GM19324 (cell line): ENCODE results near the gene RNF8.
"Not testable (repeated sequence)": the region's sequence is repeated elsewhere in the genome, so short reads cannot be mapped to it uniquely, and the experiment has no call there.

Experiments used
- ATAC-seq: cut with Tn5 transposase; IDR thresholded peaks from one replicate; pipeline ENCODE4 v1.9.1; 2021; ENCODE audit warnings: mild to moderate bottlenecking, moderate library complexity; ENCODE audit not compliant: unreplicated experiment, low FRiP score

Gene RNF8

DNA sequence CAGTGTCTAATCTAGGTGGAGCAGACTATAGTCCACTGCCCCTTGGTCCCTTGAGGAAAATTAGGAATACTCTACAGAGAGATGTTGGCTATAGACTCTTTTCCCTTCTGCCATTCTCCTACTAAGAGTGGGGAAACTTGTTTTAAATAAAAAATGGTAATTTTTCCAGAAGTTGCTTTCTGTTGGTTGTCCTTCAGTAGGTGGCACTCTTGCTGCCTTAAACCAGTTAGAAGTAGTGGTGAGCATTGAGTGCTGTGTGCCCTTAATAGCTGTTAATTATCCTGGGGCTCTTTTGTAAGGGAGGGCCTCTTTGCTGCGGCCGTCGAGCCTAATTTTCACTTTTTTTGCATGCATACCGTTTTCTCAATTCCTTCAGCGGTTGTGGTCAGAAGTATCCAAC lies 82.0 kb downstream of the RNF8 start:
- ATAC-seq, result no peak

DNA sequence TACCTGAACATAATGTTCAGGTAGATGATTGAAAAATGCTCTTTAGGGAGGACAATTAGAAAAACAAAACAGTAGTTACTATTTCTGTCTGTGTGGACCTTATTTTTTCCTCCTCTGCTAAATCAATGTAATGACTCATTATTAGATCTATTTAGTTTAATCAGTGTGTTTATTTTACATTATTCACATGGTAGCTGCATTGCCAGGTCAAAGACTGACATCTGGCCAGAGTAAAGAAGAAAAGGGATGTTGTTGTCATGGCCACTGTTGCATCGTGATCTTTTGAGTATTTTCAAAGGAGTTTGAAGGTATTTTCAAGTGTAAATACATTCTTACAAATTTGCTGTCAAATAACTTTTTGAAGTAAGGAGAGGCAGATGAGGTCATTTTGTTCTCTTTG lies 85.1 kb downstream of the RNF8 start:
- no peak for ATAC-seq

DNA sequence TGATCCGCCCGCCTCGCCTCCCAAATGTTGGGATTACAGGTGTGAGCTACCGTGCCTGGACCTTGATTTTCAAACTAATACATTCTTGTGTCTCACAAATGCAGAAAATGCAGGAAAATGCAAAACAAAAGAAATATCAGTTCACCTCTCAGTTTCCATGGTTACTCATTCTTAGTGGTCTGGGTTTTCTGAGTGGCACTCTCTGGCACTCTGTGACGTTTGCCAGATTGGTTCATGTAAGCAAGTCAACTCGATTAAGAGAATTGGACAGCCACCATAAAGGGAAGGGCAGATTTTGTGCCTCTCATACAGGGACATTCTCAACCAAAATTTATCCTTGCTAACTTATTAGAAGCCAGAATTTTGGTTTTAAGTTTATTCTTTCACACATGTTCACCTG lies 87.9 kb downstream of the RNF8 start:
- ATAC-seq, result no peak

DNA sequence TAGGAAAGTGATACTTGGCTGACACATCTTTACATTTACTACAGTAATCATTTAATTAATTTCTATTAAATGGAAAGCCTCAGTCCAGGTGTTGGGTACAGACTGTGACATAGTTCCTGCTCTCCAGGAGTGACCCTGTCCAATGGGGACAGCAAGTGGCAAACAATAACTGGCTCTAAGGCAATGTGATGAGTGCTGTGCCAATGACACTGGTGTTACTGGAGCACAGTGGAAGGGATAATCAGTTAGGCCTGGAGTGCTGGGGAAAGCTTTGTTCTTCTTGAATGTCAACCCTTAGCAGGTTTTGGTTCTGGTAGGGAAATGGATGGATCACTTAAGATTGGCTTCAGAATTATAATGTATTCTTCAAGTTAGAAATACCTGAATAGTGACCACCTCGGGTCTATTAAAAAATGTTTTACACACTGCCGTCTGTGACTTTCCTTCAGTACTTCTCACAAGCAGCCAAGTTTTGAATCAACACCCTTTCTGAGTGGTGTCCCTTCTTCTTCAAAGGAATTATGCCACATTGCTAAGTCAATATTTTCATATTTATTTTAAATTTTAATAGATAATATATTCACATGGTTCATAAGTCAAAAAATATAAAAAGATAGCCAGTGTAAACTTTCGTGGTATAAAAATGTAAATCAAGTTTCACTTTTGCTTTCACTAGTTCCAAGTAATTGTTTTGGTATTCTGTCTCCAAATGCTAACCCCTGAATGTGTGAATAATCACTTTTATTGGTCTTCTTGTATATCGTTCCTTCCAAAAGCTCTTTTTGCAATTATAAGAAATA lies 88.8 kb downstream of the RNF8 start:
- ATAC-seq, result no peak

DNA sequence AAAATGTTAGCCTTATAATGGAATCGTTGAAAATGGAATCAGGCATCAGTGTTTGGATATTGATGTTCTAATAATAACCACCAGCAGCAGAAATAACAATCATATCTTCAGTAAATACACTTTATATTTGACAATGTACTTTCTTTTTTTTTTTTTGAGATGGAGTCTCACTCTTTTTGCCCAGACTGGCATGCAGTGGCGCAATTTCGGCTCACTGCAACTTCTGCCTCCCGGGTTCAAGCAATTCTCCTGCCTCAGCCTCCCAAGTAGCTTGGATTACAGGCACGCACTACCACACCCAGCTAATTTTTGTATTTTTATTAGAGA lies 89.4 kb downstream of the RNF8 start:
- not testable (repeated sequence) for ATAC-seq
